K562 (cell line): ENCODE data around the gene EIF4G1. TPM values are rescaled to one million over a fixed set of nuclear protein-coding genes. Genes with fewer than 3 reads are reported as not detected.

ENCODE experiments used
- ATAC-seq: fragments of 200-7000 bp; cut with Tn5 transposase; 3 replicates; pipeline ENCODE4 v1.9.1; 2020; ENCODE audit warnings: moderate library complexity
- BruUV-seq: library from RNA; stranded (reverse); fragments of 400-500 nt; replicated peaks from 2 replicates; lab custom pipeline; 2021; lab: Mats Ljungman, UMichigan
- CTCF ChIA-PET: fragments of 300-600 bp; formaldehyde crosslinking; extraction: SDS; loops from one replicate; lab custom pipeline; 2021; ENCODE audit warnings: low intra/inter-chr PET ratio; lab: Yijun Ruan, JAX
- POLR2A ChIA-PET: fragments of 300-600, 350-650 bp; sonication (Branson Sonifier 250); formaldehyde crosslinking; extraction: SDS; loops from one replicate; lab custom pipeline; 2021; ENCODE audit warnings: antibody characterized with exemption, inconsistent platforms; lab: Yijun Ruan, JAX
- DNase-seq, 4 experiments: peaks; one replicate each; pipeline versions ENCODE4 v3.0.0 to v3.0.0-alpha.2; 2011 to 2018; ENCODE audit warnings: low spot score in 3 of 4, mixed read lengths in 3 of 4; ENCODE audit errors: extremely low read depth in 1 of 4
- FAIRE-seq: peaks from 2 replicates; lab custom pipeline; 2011; peaks lifted over from hg19 to GRCh38; lab: Jason Lieb, UNC
- H2AFZ ChIP-seq: 2 replicates; pipeline ENCODE4 v1.6.0; 2011; ENCODE audit warnings: low read depth, low read length, control low read depth, inconsistent platforms
- H3K27ac ChIP-seq: fragments of 200-600 bp; 3 replicates; pipeline ENCODE4 v1.8.0; 2011; ENCODE audit warnings: low read depth, mild to moderate bottlenecking, control low read depth, inconsistent platforms, low read length, moderate library complexity, mixed read lengths; ENCODE audit errors: extremely low read depth
- H3K27me3 ChIP-seq, 2 experiments: fragments of 300-600 bp in 1 of 2; 2 replicates in 1 of 2; 3 replicates in 1 of 2; pipeline versions ENCODE4 v1.6.0 to v1.8.0; 2011; ENCODE audit warnings: inconsistent platforms in 2 of 2, low read length in 2 of 2, mild to moderate bottlenecking in 1 of 2, mixed read lengths in 1 of 2, moderate library complexity in 1 of 2; ENCODE audit not compliant: control insufficient read depth in 2 of 2, insufficient read depth in 2 of 2
- H3K36me3 ChIP-seq: fragments of 300-600 bp; 3 replicates; pipeline ENCODE4 v1.8.0; 2011; ENCODE audit warnings: mild to moderate bottlenecking, low read length, inconsistent platforms; ENCODE audit not compliant: control insufficient read depth, insufficient read depth
- H3K4me1 ChIP-seq, 2 experiments: fragments of 200-600 bp in 1 of 2; replicated peaks in 1 of 2; 2 replicates in 1 of 2; 3 replicates in 1 of 2; pipeline versions ENCODE4 v1.5.1 to v1.8.0; 2011; ENCODE audit warnings: inconsistent platforms in 2 of 2, low read length in 2 of 2, mild to moderate bottlenecking in 1 of 2, mixed read lengths in 1 of 2, moderate library complexity in 1 of 2; ENCODE audit not compliant: control insufficient read depth in 2 of 2, insufficient read depth in 2 of 2
- H3K4me2 ChIP-seq: 2 replicates; pipeline ENCODE4 v1.6.1; 2011; ENCODE audit warnings: low read length, control low read depth, inconsistent platforms, mixed read lengths; ENCODE audit not compliant: insufficient read depth
- H3K4me3 ChIP-seq: fragments of 200-600 bp; sonication (generic), shearing (Covaris generic); 2 replicates; pipeline ENCODE4 v1.5.1; 2016; ENCODE audit warnings: control low read depth, inconsistent platforms
- H3K79me2 ChIP-seq: fragments of 200-600 bp; 3 replicates; pipeline ENCODE4 v1.8.0; 2011; ENCODE audit warnings: low read length, inconsistent platforms; ENCODE audit not compliant: control insufficient read depth, insufficient read depth
- H3K9ac ChIP-seq, 2 experiments: 2 replicates each; pipeline versions ENCODE4 v1.6.0 to v1.6.1; 2011; ENCODE audit warnings: low read depth in 2 of 2, low read length in 2 of 2, control low read depth in 1 of 2, inconsistent platforms in 1 of 2, mild to moderate bottlenecking in 1 of 2, mixed read lengths in 1 of 2; ENCODE audit not compliant: insufficient read depth in 1 of 2
- H3K9me1 ChIP-seq: one replicate; pipeline ENCODE4 v1.6.0; 2011; ENCODE audit warnings: inconsistent platforms, mild to moderate bottlenecking, low read length, moderate library complexity; ENCODE audit not compliant: control insufficient read depth, insufficient read depth
- H3K9me3 ChIP-seq: replicated peaks from 2 replicates; pipeline ENCODE4 v1.5.1; 2011; ENCODE audit warnings: low read depth, low read length, inconsistent platforms; ENCODE audit not compliant: control insufficient read depth, insufficient read depth
- H4K20me1 ChIP-seq: replicated peaks from 2 replicates; pipeline ENCODE4 v1.6.1; 2011; ENCODE audit warnings: low read length, inconsistent platforms, mixed read lengths; ENCODE audit not compliant: control insufficient read depth, insufficient read depth
- ATF1 ChIP-seq, 2 experiments: fragments of 450-650 bp in 1 of 2; IDR thresholded peaks; 2 replicates each; pipeline ENCODE4 v1.6.1; 2016; ENCODE audit warnings: missing compliant biosample characterization in 1 of 2, missing genetic modification characterization in 1 of 2
- BMI1 ChIP-seq: fragments of 150-350 bp; IDR thresholded peaks from 2 replicates; pipeline ENCODE4 v1.6.1; 2014; ENCODE audit warnings: low read length
- CREB1 ChIP-seq, 2 experiments: sonication (generic) in 1 of 2; formaldehyde crosslinking in 1 of 2; IDR thresholded peaks; 2 replicates each; pipeline versions ENCODE4 v1.6.1 to v1.8.0; 2012 to 2022; ENCODE audit warnings: inconsistent platforms in 1 of 2, mild to moderate bottlenecking in 1 of 2, missing genetic modification reagents in 1 of 2, moderate library complexity in 1 of 2
- EP400 ChIP-seq: fragments of 450-650 bp; IDR thresholded peaks from 2 replicates; pipeline ENCODE4 v1.6.1; 2017; ENCODE audit warnings: antibody characterized with exemption, mild to moderate bottlenecking, moderate library complexity
- FUS ChIP-seq: fragments of 200-400 bp; formaldehyde crosslinking; optimal IDR thresholded peaks from 2 replicates; pipeline ENCODE3; 2017; ENCODE audit warnings: low read depth, low read length
- PRDM10 ChIP-seq: fragments of 450-650 bp; IDR thresholded peaks from 2 replicates; pipeline ENCODE4 v1.6.1; 2018; ENCODE audit not compliant: partially characterized antibody
- SIN3A ChIP-seq, 2 experiments: fragments of 150-350 bp in 1 of 2; IDR thresholded peaks; 2 replicates each; pipeline ENCODE4 v1.6.1; 2011 to 2016; ENCODE audit warnings: borderline replicate concordance in 2 of 2, low read depth in 2 of 2, low read length in 2 of 2, mild to moderate bottlenecking in 2 of 2, moderate library complexity in 2 of 2; ENCODE audit not compliant: control insufficient read depth in 1 of 2
- SUPT5H ChIP-seq: fragments of 450-650 bp; IDR thresholded peaks from 2 replicates; pipeline ENCODE4 v1.6.1; 2016
- ZBTB12 ChIP-seq: fragments of 250-450 bp; sonication (Bioruptor Pico); IDR thresholded peaks from 2 replicates; pipeline ENCODE4 v1.4.0; 2020
- ZNF592 ChIP-seq: fragments of 450-650 bp; IDR thresholded peaks from 2 replicates; pipeline ENCODE4 v1.6.1; 2017; ENCODE audit warnings: antibody characterized with exemption, mild to moderate bottlenecking
- WGBS: fragments of 100-300 bp; shearing (Covaris generic); methylation state at CpG from one replicate; pipeline ENCODE4 v1.1.6; 2016; ENCODE audit warnings: low coverage, mixed read lengths; ENCODE audit not compliant: insufficient coverage; ENCODE audit errors: missing lambda C conversion rate; 5-methylcytosine and 5-hydroxymethylcytosine counted together
- in situ Hi-C: fragments of 300-500 bp; cut with MboI; formaldehyde crosslinking; loops from 4 replicates; pipeline ENCODE4 v1.15.0; 2018; ENCODE audit warnings: inconsistent platforms, mixed read lengths
- intact Hi-C: fragments of 100-400 bp; cut with micrococcal nuclease; formaldehyde crosslinking; loops from 2 replicates; pipeline ENCODE4 v1.14.2; 2022
- polyA plus RNA-seq, 8 experiments: library from polyadenylated mRNA; depleted of rRNA in 4 of 8; stranded (reverse) in 5 of 8; unstranded in 3 of 8; fragments of >200 nt; fragmentation: Nextera tagmentation in 2 of 8; fragmentation: Illumina TruSeq in 1 of 8; extraction: Ambion mirVana in 2 of 8; extraction: Trizol in 1 of 8; gene quantifications; 2 replicates each; pipeline versions ENCODE4 v1.2.1 to v1.2.3, GENCODE V29; 2011 to 2014; ENCODE audit warnings: inconsistent platforms in 1 of 8, missing spikeins in 1 of 8
- total RNA-seq, 7 experiments: library from RNA; depleted of rRNA in 6 of 7; stranded (reverse); fragments of >200 nt in 6 of 7; fragmentation: Illumina TruSeq in 2 of 7; extraction: Trizol in 2 of 7; gene quantifications; 2 replicates each; pipeline versions ENCODE4 v1.2.1 to v1.2.3, GENCODE V29; 2011 to 2021; ENCODE audit warnings: low replicate concordance in 1 of 7

EIF4G1 gene
- total and polyA plus RNA-seq, 9 of the 15 experiments (the other 6 are each of a cell fraction or from before 2014, with no cell fraction given) = 4.6 to 505 (median 155) TPM

- H3K4me2 ChIP-seq = peak overlapping the region; percentile 80
- in situ Hi-C loops = no loop called here
- H3K36me3 ChIP-seq = peaks cover 47% of the 10 kb centered on the region
- peaks cover 24% of the 10 kb centered on the region for H4K20me1 ChIP-seq
- H3K9me1 ChIP-seq = peaks cover 11% of the 10 kb centered on the region
- peak overlapping the region; percentile 83 for H3K27ac ChIP-seq
- intact Hi-C loops = no loop called here
- peak overlapping the region; percentile 62 for H3K4me3 ChIP-seq
- no TSS peak for BruUV-seq
- ChIA-PET CTCF (no interaction called here), POLR2A (interaction anchor here (0.6 to 1.9 kb wide), 7 partner anchors 9 to 24 kb away, joined by 3 to 8 read pairs (median 3); no protein-coding TSS in a partner anchor)
- FAIRE-seq (peak; percentile 68), DNase-seq (peak; percentile 91 to 92 (median 92)), ATAC-seq (peak; percentile 79)
- no peaks in the 10 kb centered on the region for H3K9me3 ChIP-seq
- under 1% methylated on average over 26 of the region's 77 CpGs for WGBS
- peaks cover 51 to 62% of the 10 kb centered on the region in 2 experiments for H3K4me1 ChIP-seq
- H2AFZ ChIP-seq = peak overlapping the region; percentile 78
- H3K9ac ChIP-seq = peak overlapping the region; percentile 70 to 98
- H3K27me3 ChIP-seq = no peaks in the 10 kb centered on the region
- H3K79me2 ChIP-seq = peaks cover 16% of the 10 kb centered on the region
- 0 out of 2 replicates have a peak, but pooled peaks have one; percentile 12 for TF ChIP-seq ZNF592
- peak; percentile 84 for TF ChIP-seq ATF1 (CRISPR knock-in tag; IDR thresholded peaks at IDR 0.05)
- peak; percentile 99 for TF ChIP-seq ATF1 (tag; IDR thresholded peaks at IDR 0.05)
- no peak for TF ChIP-seq BMI1
- TF ChIP-seq CREB1 (IDR thresholded peaks at IDR 0.05) = peak; percentile 98
- peak; percentile 98 for TF ChIP-seq CREB1 (CRISPR knock-in tag; IDR thresholded peaks at IDR 0.05)
- peak; percentile 90 for TF ChIP-seq ZBTB12 (CRISPR knock-in tag)
- TF ChIP-seq PRDM10 = no peak
- TF ChIP-seq EP400 = peak; percentile 29; the same call in 1 of the 2 replicates
- peak in 1 of 2 experiments; percentile 21; a peak in 1 of 4 replicates for TF ChIP-seq SIN3A (IDR thresholded peaks at IDR 0.05; ENCODE audit: borderline replicate concordance in 2 of 2, control insufficient read depth in 1 of 2, low read depth in 2 of 2, low read length in 2 of 2)
- TF ChIP-seq SUPT5H = peak; percentile 89
- peak; percentile 79 for TF ChIP-seq FUS
These were observed 21.5 kb downstream of the EIF4G1 start for GRCh38 chr3:184335661-184336546.
